IPS DF 6.9 (cell line): ENCODE data around the gene ZNF446.
"Not testable (repeated sequence)": the region's sequence is repeated elsewhere in the genome, so short reads cannot be mapped to it uniquely, and the experiment has no call there.

Source experiments
- DNase-seq: peaks from one replicate; pipeline ENCODE4 v3.0.0-alpha.2; 2013; ENCODE audit warnings: low read depth, low spot score
- H3K27ac ChIP-seq: one replicate; pipeline ENCODE4 v1.5.1; 2013; ENCODE audit warnings: low read length, control low read depth
- H3K27me3 ChIP-seq: 2 replicates; pipeline ENCODE4 v1.6.1; 2013; ENCODE audit warnings: mild to moderate bottlenecking, low read length; ENCODE audit not compliant: control insufficient read depth, insufficient read depth
- H3K36me3 ChIP-seq: 2 replicates; pipeline ENCODE4 v1.6.1; 2013; ENCODE audit warnings: low read length; ENCODE audit not compliant: control insufficient read depth, insufficient read depth
- H3K4me1 ChIP-seq: 2 replicates; pipeline ENCODE4 v1.6.1; 2013; ENCODE audit warnings: low read length; ENCODE audit not compliant: control insufficient read depth, insufficient read depth
- H3K4me3 ChIP-seq: 2 replicates; pipeline ENCODE4 v1.5.1; 2013; ENCODE audit warnings: mild to moderate bottlenecking, low read length
- H3K9me3 ChIP-seq: 2 replicates; pipeline ENCODE4 v1.6.1; 2013; ENCODE audit warnings: low read length, inconsistent platforms; ENCODE audit not compliant: control insufficient read depth, insufficient read depth
- WGBS: extraction: QIAGEN DNeasy Blood & Tissue Kit; methylation state at CpG from one replicate; pipeline ENCODE4 v1.1.7; 2013; ENCODE audit warnings: mixed read lengths, missing lambda C conversion rate; ENCODE audit not compliant: insufficient read length, insufficient coverage; 5-methylcytosine and 5-hydroxymethylcytosine counted together

Gene ZNF446

GRCh38 chr19:58479736-58480480 is 3.8 kb downstream of the ZNF446 start:
- Histone ChIP-seq H3K27ac (no peak overlapping the region), H3K36me3 (no peaks in the 10 kb centered on the region), H3K4me1 (peaks cover 3% of the 10 kb centered on the region; the same call in 1 of the 2 replicates), H3K27me3 (no peaks in the 10 kb centered on the region), H3K9me3 (no peaks in the 10 kb centered on the region), H3K4me3 (no peak overlapping the region)
- no peak for DNase-seq
- WGBS = no CpG with 5 or more reads among the region's 28 CpGs

DNA sequence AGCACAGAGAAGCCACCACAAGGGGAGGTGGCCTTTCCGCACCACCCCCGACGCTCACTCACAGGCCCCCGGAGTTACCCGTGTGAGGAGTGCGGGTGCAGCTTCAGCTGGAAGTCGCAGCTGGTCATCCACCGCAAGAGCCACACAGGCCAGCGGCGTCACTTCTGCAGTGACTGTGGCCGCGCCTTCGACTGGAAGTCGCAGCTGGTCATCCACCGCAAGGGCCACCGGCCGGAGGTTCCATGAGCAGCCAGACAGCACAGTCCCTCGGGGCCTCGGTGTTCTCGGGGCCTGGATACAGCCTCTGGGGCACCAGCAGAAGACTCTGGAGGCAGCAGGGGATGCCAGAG is 4.3 kb downstream of the ZNF446 start:
- Histone ChIP-seq H3K27ac (no peak overlapping the region), H3K9me3 (no peaks in the 10 kb centered on the region), H3K36me3 (no peaks in the 10 kb centered on the region), H3K4me1 (peaks cover 3% of the 10 kb centered on the region; the same call in 1 of the 2 replicates), H3K4me3 (no peak overlapping the region), H3K27me3 (no peaks in the 10 kb centered on the region)
- no peak for DNase-seq
- no CpG with 5 or more reads among the region's 20 CpGs for WGBS

DNA sequence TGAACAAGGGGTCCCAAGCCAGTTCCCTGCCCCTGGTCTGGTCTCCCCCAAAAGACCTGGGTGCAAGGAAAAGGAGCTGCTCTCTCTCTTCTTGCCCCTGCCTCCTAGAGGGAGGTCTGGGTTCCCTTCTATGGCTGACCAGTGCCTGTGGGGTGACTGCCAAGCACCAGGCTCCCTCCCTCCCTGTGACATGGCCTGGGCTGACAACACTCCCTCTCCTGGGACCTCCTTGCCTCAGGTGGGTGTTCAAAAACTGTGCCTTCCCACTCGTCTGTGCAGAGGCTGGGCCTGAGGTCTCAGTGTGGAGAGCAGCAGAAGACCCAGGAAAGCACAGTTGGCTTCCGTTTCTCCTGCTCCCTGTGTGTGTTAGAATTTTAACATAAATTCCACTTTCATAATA is 4.7 kb downstream of the ZNF446 start:
- H3K4me1 ChIP-seq = peaks cover 3% of the 10 kb centered on the region; the same call in 1 of the 2 replicates
- no peaks in the 10 kb centered on the region for H3K27me3 ChIP-seq
- no peak for DNase-seq
- H3K4me3 ChIP-seq = no peak overlapping the region
- no CpG with 5 or more reads among the region's 2 CpGs for WGBS
- no peak overlapping the region for H3K27ac ChIP-seq
- no peaks in the 10 kb centered on the region for H3K36me3 ChIP-seq
- no peaks in the 10 kb centered on the region for H3K9me3 ChIP-seq

DNA sequence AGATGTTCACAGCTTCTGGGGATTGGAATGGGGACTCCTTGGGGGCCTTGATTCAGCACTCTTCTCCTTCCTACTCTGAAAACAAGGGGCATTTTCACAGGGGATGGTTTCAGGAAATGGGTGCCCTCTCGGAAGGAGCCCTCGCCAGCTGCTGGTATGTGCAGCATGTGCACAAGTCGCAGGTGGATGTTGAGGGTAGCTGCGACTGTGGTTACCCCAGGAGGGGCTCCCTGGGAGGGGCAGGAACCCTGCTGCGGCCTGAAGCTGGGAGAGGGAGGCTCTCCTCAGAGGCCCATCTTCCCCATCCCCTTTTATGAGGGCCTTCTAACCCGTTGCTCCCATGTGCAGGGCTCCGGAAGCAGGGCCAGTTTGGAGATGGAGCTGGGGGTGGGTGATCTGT is 6.2 kb downstream of the ZNF446 start:
- Histone ChIP-seq H3K4me1 (no peaks in the 10 kb centered on the region), H3K36me3 (no peaks in the 10 kb centered on the region), H3K27me3 (no peaks in the 10 kb centered on the region), H3K9me3 (no peaks in the 10 kb centered on the region), H3K4me3 (no peak overlapping the region), H3K27ac (no peak overlapping the region)
- DNase-seq = no peak
- no CpG with 5 or more reads among the region's 7 CpGs for WGBS

GRCh38 chr19:58483776-58484175 is 7.6 kb downstream of the ZNF446 start:
- Histone ChIP-seq H3K36me3 (no peaks in the 10 kb centered on the region), H3K27me3 (no peaks in the 10 kb centered on the region), H3K27ac (no peak overlapping the region), H3K4me3 (no peak overlapping the region), H3K4me1 (no peaks in the 10 kb centered on the region), H3K9me3 (no peaks in the 10 kb centered on the region)
- no CpG with 5 or more reads among the region's 2 CpGs for WGBS
- DNase-seq = no peak

- H3K9me3 ChIP-seq, DNase-seq, H3K27ac ChIP-seq, H3K4me3 ChIP-seq, H3K4me1 ChIP-seq, H3K36me3 ChIP-seq, H3K27me3 ChIP-seq: not testable (repeated sequence)
- WGBS = 100% methylated on average over 1 of the region's 5 CpGs
Measured at GRCh38 chr19:58484349-58484748, 8.2 kb downstream of the ZNF446 start.

- WGBS = no CpG with 5 or more reads among the region's 5 CpGs
- DNase-seq = no peak
- Histone ChIP-seq H3K9me3 (no peaks in the 10 kb centered on the region), H3K27ac (no peak overlapping the region), H3K4me1 (no peaks in the 10 kb centered on the region), H3K36me3 (no peaks in the 10 kb centered on the region), H3K27me3 (no peaks in the 10 kb centered on the region), H3K4me3 (no peak overlapping the region)
Measured at GRCh38 chr19:58491393-58491792, 15.2 kb downstream of the ZNF446 start.

- no peaks in the 10 kb centered on the region for H3K4me1 ChIP-seq
- WGBS = no CpG with 5 or more reads among the region's 14 CpGs
- no peaks in the 10 kb centered on the region for H3K36me3 ChIP-seq
- no peaks in the 10 kb centered on the region for H3K27me3 ChIP-seq
- H3K27ac ChIP-seq = no peak overlapping the region
- no peak for DNase-seq
- no peak overlapping the region for H3K4me3 ChIP-seq
- no peaks in the 10 kb centered on the region for H3K9me3 ChIP-seq
Measured at GRCh38 chr19:58492265-58492664, 16.1 kb downstream of the ZNF446 start.

DNA sequence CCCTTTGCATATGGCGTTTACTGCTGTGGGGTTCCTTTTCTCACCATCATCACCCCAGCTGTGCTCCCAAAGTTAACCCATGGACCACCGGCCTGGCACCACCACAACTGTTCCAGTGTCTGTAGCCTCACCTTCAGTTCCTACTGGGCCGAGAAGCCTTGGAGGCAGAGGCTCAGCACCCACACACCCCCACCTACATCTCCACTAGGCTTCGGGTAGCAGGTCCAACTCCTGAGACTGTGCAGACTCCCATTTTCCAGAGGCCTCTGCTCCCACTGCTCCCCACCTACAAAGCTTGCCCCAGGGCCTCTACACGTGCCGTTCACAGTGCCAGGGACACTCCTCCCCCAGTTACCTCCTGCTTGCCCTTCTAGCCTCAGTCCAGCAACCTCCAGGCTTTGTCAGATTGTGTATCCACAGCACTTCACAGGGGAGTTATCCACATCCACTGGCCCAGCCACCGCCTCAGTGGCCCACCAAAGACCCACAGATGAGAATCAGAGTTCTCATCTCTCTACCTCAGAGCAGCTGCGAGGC is 21.6 kb downstream of the ZNF446 start:
- Histone ChIP-seq H3K4me3 (no peak overlapping the region), H3K4me1 (peaks cover 4% of the 10 kb centered on the region; the same call in 1 of the 2 replicates), H3K36me3 (no peaks in the 10 kb centered on the region), H3K27me3 (no peaks in the 10 kb centered on the region), H3K9me3 (no peaks in the 10 kb centered on the region), H3K27ac (no peak overlapping the region)
- WGBS = no CpG with 5 or more reads among the region's 8 CpGs
- no peak for DNase-seq

GRCh38 chr19:58498316-58499020 is 22.3 kb downstream of the ZNF446 start:
- no peak for DNase-seq
- no CpG with 5 or more reads among the region's 22 CpGs for WGBS
- peaks cover 4% of the 10 kb centered on the region; the same call in 1 of the 2 replicates for H3K4me1 ChIP-seq
- no peaks in the 10 kb centered on the region for H3K27me3 ChIP-seq
- H3K27ac ChIP-seq = no peak overlapping the region
- H3K9me3 ChIP-seq = no peaks in the 10 kb centered on the region
- no peaks in the 10 kb centered on the region for H3K36me3 ChIP-seq
- H3K4me3 ChIP-seq = peak overlapping the region; percentile 82
